Measurements from ENCODE around the gene SRL.

- TF ChIP-seq POLR2A (IDR thresholded peaks at IDR 0.05) (no peak), CTCF (IDR thresholded peaks at IDR 0.05) (no peak)
These were observed 101.2 kb downstream of the SRL start for GRCh38 chr16:4140652-4141051.
